ENCODE measurements around the gene RNF213.

- no peak for TF ChIP-seq YY1 (IDR thresholded peaks at IDR 0.05; ENCODE audit: insufficient read depth, insufficient read length)
- no peak for TF ChIP-seq ZNF274 (IDR thresholded peaks at IDR 0.05; ENCODE audit: low read depth, low read length)
- TF ChIP-seq SUZ12 (IDR thresholded peaks at IDR 0.05; ENCODE audit: extremely low read depth, insufficient read depth, insufficient read length), result no peak
Measured at GRCh38 chr17:80247561-80247960, 13.1 kb upstream of the RNF213 start.
